Eye (tissue), 1 donor: ENCODE results near the gene ACIN1.

Experiments used
- DNase-seq: peaks from one replicate; pipeline ENCODE4 v3.0.0-alpha.2; 2015

ACIN1 gene

GRCh38 chr14:23009939-23010726 lies 84.8 kb downstream of the ACIN1 start, which contains the start of gene C14orf93:
C14orf93 (minus strand) TSS chr14:23010143; CDS start chr14:22999023, 11,120 bp downstream.
- DNase-seq, result peak; percentile 88

- DNase-seq, result no peak
Observed at GRCh38 chr14:23009483-23009938, 85.4 kb downstream of the ACIN1 start.

GRCh38 chr14:23008831-23009230 lies 86.1 kb downstream of the ACIN1 start:
- DNase-seq, result peak; percentile 18
